IMR-90 (cell line): ENCODE data around the gene ATG14. TPM values are rescaled to one million over a fixed set of nuclear protein-coding genes. Genes with fewer than 3 reads are reported as not detected.

Source experiments
- ATAC-seq: fragments of 200-7000 bp; cut with Tn5 transposase; 2 replicates; pipeline ENCODE4 v1.9.1; 2020; ENCODE audit warnings: low read depth, mild to moderate bottlenecking, moderate library complexity
- BruUV-seq: library from RNA; stranded (reverse); fragments of 400-500 nt; replicated peaks from 2 replicates; lab custom pipeline; 2021; lab: Mats Ljungman, UMichigan
- CTCF ChIA-PET: fragments of 300-600 bp; formaldehyde crosslinking; extraction: SDS; loops from one replicate; lab custom pipeline; 2021; ENCODE audit warnings: antibody characterized with exemption; lab: Yijun Ruan, JAX
- POLR2A ChIA-PET: fragments of 300-600 bp; sonication (Branson Sonifier 250); formaldehyde crosslinking; loops from one replicate; lab custom pipeline; 2022; ENCODE audit warnings: antibody characterized with exemption; ENCODE audit not compliant: unreplicated experiment; lab: Charles Lee
- DNase-seq: peaks from one replicate; pipeline ENCODE4 v3.0.0; 2013
- H2AFZ ChIP-seq: replicated peaks from 2 replicates; pipeline ENCODE3; 2013; ENCODE audit warnings: low read length, mild to moderate bottlenecking; ENCODE audit not compliant: poor library complexity
- H2AK5ac ChIP-seq: 2 replicates; pipeline ENCODE4 v1.6.1; 2013; ENCODE audit warnings: low read depth, low read length, inconsistent platforms
- H2AK9ac ChIP-seq: replicated peaks from 2 replicates; pipeline ENCODE3; 2013; ENCODE audit warnings: mild to moderate bottlenecking, low read depth, low read length, moderate library complexity; ENCODE audit not compliant: poor library complexity
- H2BK120ac ChIP-seq: 2 replicates; pipeline ENCODE4 v1.6.1; 2013; ENCODE audit warnings: low read depth, low read length, inconsistent platforms
- H2BK15ac ChIP-seq: 3 replicates; pipeline ENCODE4 v1.6.1; 2013; ENCODE audit warnings: low read depth, low read length, inconsistent platforms
- H2BK20ac ChIP-seq: 2 replicates; pipeline ENCODE4 v1.6.1; 2013; ENCODE audit warnings: low read depth, mild to moderate bottlenecking, inconsistent platforms, low read length, moderate library complexity
- H2BK5ac ChIP-seq: 2 replicates; pipeline ENCODE4 v1.6.1; 2013; ENCODE audit warnings: mild to moderate bottlenecking, low read depth, low read length, inconsistent platforms; ENCODE audit not compliant: poor library complexity, severe bottlenecking
- H3K14ac ChIP-seq: replicated peaks from 2 replicates; pipeline ENCODE4 v1.6.1; 2013; ENCODE audit warnings: low read depth, low read length, inconsistent platforms
- H3K18ac ChIP-seq: 2 replicates; pipeline ENCODE4 v1.6.1; 2013; ENCODE audit warnings: low read depth, low read length, control low read depth
- H3K23ac ChIP-seq: 2 replicates; pipeline ENCODE4 v1.6.1; 2013; ENCODE audit warnings: low read depth, low read length, inconsistent platforms
- H3K27ac ChIP-seq: 2 replicates; pipeline ENCODE4 v1.5.1; 2013; ENCODE audit warnings: mild to moderate bottlenecking, control low read depth, low read length; ENCODE audit not compliant: insufficient read depth
- H3K27me3 ChIP-seq: 2 replicates; pipeline ENCODE4 v1.6.1; 2013; ENCODE audit warnings: low read length; ENCODE audit not compliant: control insufficient read depth, insufficient read depth
- H3K36me3 ChIP-seq: 2 replicates; pipeline ENCODE4 v1.6.1; 2013; ENCODE audit warnings: low read length, mixed read lengths; ENCODE audit not compliant: control insufficient read depth, insufficient read depth
- H3K4ac ChIP-seq: 2 replicates; pipeline ENCODE4 v1.6.1; 2013; ENCODE audit warnings: low read depth, low read length, inconsistent platforms
- H3K4me1 ChIP-seq: 2 replicates; pipeline ENCODE4 v1.6.1; 2013; ENCODE audit warnings: low read length, mixed read lengths; ENCODE audit not compliant: control insufficient read depth, insufficient read depth
- H3K4me2 ChIP-seq: 2 replicates; pipeline ENCODE4 v1.6.1; 2013; ENCODE audit warnings: low read depth, mild to moderate bottlenecking, control low read depth, low read length, moderate library complexity
- H3K4me3 ChIP-seq: 2 replicates; pipeline ENCODE4 v1.5.1; 2013; ENCODE audit warnings: low read depth, mild to moderate bottlenecking, control low read depth, low read length, moderate library complexity; ENCODE audit not compliant: insufficient read depth
- H3K56ac ChIP-seq: 2 replicates; pipeline ENCODE4 v1.6.1; 2013; ENCODE audit warnings: low read length, inconsistent platforms; ENCODE audit not compliant: insufficient read depth; ENCODE audit errors: extremely low read depth
- H3K79me1 ChIP-seq, 2 experiments: 2 replicates each; pipeline ENCODE4 v1.6.1; 2013; ENCODE audit warnings: low read length in 2 of 2, inconsistent platforms in 1 of 2, low read depth in 1 of 2
- H3K9ac ChIP-seq: 2 replicates; pipeline ENCODE4 v1.6.1; 2013; ENCODE audit warnings: low read depth, low read length, control low read depth
- H3K9me1 ChIP-seq: 2 replicates; pipeline ENCODE4 v1.6.1; 2013; ENCODE audit warnings: low read length, inconsistent platforms; ENCODE audit not compliant: insufficient read depth
- H3K9me3 ChIP-seq: 2 replicates; pipeline ENCODE4 v1.6.1; 2013; ENCODE audit warnings: low read length; ENCODE audit not compliant: control insufficient read depth, insufficient read depth
- H4K20me1 ChIP-seq: 2 replicates; pipeline ENCODE4 v1.6.1; 2013; ENCODE audit warnings: low read length, inconsistent platforms; ENCODE audit not compliant: insufficient read depth
- H4K5ac ChIP-seq: 2 replicates; pipeline ENCODE4 v1.6.1; 2013; ENCODE audit warnings: mild to moderate bottlenecking, low read depth, low read length, control low read depth
- H4K8ac ChIP-seq, 2 experiments: 2 replicates each; pipeline ENCODE4 v1.6.1; 2013; ENCODE audit warnings: low read depth in 2 of 2, low read length in 2 of 2, control low read depth in 1 of 2, inconsistent platforms in 1 of 2
- H4K91ac ChIP-seq: 2 replicates; pipeline ENCODE4 v1.6.1; 2013; ENCODE audit warnings: low read depth, low read length, inconsistent platforms; ENCODE audit not compliant: insufficient read depth
- BHLHE40 ChIP-seq: fragments of 150-350 bp; IDR thresholded peaks from 2 replicates; pipeline ENCODE4 v1.6.1; 2016; ENCODE audit warnings: mild to moderate bottlenecking, low read depth, low read length
- FOS ChIP-seq: fragments of 150-350 bp; IDR thresholded peaks from 2 replicates; pipeline ENCODE4 v1.6.1; 2016; ENCODE audit warnings: low read depth, low read length
- NFE2L2 ChIP-seq: fragments of 150-350 bp; IDR thresholded peaks from 2 replicates; pipeline ENCODE4 v1.6.1; 2016; ENCODE audit warnings: low read depth, mild to moderate bottlenecking, low read length
- RAD21 ChIP-seq: IDR thresholded peaks from 2 replicates; pipeline ENCODE4 v1.6.1; 2012; ENCODE audit warnings: low read length, improper control_type of control experiment
- WGBS, 2 experiments: methylation state at CpG; one replicate each; pipeline versions ENCODE4 v1.1.5 to v1.1.7; 2013; ENCODE audit warnings: missing lambda C conversion rate in 2 of 2; ENCODE audit not compliant: insufficient read length in 1 of 2; ENCODE audit errors: extremely low coverage in 2 of 2; 5-methylcytosine and 5-hydroxymethylcytosine counted together
- dilution Hi-C: fragments of 300-500 bp; cut with HindIII; formaldehyde crosslinking; loops from one replicate; pipeline ENCODE4 v1.14.3; 2018; ENCODE audit warnings: low sequenced_read_pairs; ENCODE audit not compliant: unreplicated experiment
- in situ Hi-C: fragments of 300-500 bp; cut with MboI; formaldehyde crosslinking; loops from 3 replicates; pipeline ENCODE4 v1.14.3; 2019; ENCODE audit warnings: low sequenced_read_pairs, inconsistent platforms, mixed read lengths
- intact Hi-C: fragments of 100-400 bp; cut with micrococcal nuclease; formaldehyde crosslinking; loops from 2 replicates; pipeline ENCODE4 v1.10.0; 2022
- polyA plus RNA-seq, 3 experiments: library from polyadenylated mRNA; depleted of rRNA; stranded (reverse); fragments of >200 nt; gene quantifications; 2 replicates each; pipeline ENCODE4 v1.2.3, GENCODE V29; 2012; ENCODE audit warnings: low replicate concordance in 1 of 3
- total RNA-seq: library from RNA; depleted of rRNA; stranded (reverse); fragments of >200 nt; gene quantifications from 2 replicates; pipeline ENCODE4 v1.2.3, GENCODE V29; 2012

Gene ATG14
- total and polyA plus RNA-seq, 2 of the 4 experiments (the other 2 are of a cell fraction) = 5.0 to 12.4 TPM

DNA sequence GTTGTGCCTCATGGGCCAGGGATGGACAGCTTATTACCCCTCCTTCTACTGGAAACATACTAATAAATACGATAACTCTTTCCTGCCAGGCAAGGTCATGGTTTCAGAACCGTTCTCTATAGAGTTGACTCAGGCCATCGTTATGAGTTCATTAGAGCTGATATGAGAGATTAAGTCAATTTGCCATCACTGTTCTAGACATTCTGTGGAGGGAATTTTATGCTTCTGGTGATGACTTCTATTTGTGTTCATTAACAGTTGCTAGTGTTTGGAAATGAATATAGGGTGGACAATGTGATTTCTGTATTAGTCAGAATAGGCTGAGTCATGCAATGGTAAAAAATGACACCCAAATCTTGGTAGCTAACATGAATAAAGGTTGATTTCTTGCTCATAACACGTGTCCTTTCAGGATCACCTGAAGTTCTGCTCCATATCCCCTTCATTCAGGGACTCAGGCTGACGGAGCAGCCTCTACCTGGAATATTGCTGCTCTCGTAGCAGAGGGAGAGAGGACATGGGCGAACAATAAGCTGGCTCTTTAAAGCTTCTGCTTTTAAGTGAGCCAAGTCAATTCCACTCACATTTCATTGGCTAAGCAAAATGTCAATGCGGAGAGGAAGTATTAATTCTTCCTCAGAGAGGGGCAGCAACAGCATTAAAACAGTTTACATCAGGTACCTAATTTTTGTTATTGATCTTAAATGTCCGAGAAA lies 47.3 kb upstream of the ATG14 start:
- no peak overlapping the region for H2BK15ac ChIP-seq
- no peak overlapping the region for H3K56ac ChIP-seq
- H4K8ac ChIP-seq = no peak overlapping the region
- no peak overlapping the region for H3K4ac ChIP-seq
- peak overlapping the region; percentile 44 for H2AFZ ChIP-seq
- H2BK20ac ChIP-seq = peak overlapping the region; percentile 47; the same call in 1 of the 2 replicates
- dilution Hi-C loops (no loop called here), in situ Hi-C loops (no loop called here), intact Hi-C loops (no loop called here)
- no peak overlapping the region for H2BK120ac ChIP-seq
- ATAC-seq (0 out of 2 replicates have a peak, but pooled peaks have one; percentile 27), DNase-seq (peak; percentile 48)
- no peaks in the 10 kb centered on the region for H3K79me1 ChIP-seq
- no peak overlapping the region for H2AK5ac ChIP-seq
- peaks cover 3% of the 10 kb centered on the region; the same call in 1 of the 2 replicates for H3K9me1 ChIP-seq
- peak overlapping the region; percentile 49; the same call in 1 of the 2 replicates for H3K4me2 ChIP-seq
- 70% methylated on average over 2 of the region's 9 CpGs; no CpG with 5 or more reads in 1 of the 2 experiments for WGBS, 2 experiments
- BruUV-seq = no TSS peak
- ChIA-PET CTCF (no interaction called here), POLR2A (no interaction called here)
- no peak overlapping the region for H3K9ac ChIP-seq
- H3K9me3 ChIP-seq = no peaks in the 10 kb centered on the region
- no peaks in the 10 kb centered on the region for H3K36me3 ChIP-seq
- no peak overlapping the region for H3K23ac ChIP-seq
- no peaks in the 10 kb centered on the region for H4K20me1 ChIP-seq
- no peak overlapping the region for H4K91ac ChIP-seq
- H3K4me1 ChIP-seq = peaks cover 11% of the 10 kb centered on the region
- H3K4me3 ChIP-seq = no peak overlapping the region
- H3K18ac ChIP-seq = no peak overlapping the region
- H3K14ac ChIP-seq = no peak overlapping the region
- peaks cover 6% of the 10 kb centered on the region for H3K27me3 ChIP-seq
- H2AK9ac ChIP-seq = no peak overlapping the region
- no peak overlapping the region for H4K5ac ChIP-seq
- H3K27ac ChIP-seq = no peak overlapping the region
- peak; percentile 30; the same call in 1 of the 2 replicates for TF ChIP-seq BHLHE40
- peak; percentile 42; the same call in 1 of the 2 replicates for TF ChIP-seq FOS
- peak; percentile 85 for TF ChIP-seq NFE2L2
- no peak for TF ChIP-seq RAD21
- H2BK5ac ChIP-seq = no peak overlapping the region
